DOHH2 (cell line): Measurements from ENCODE around the gene TTC7B.

Experiments
- CTCF ChIP-seq: fragments of 200-600 bp; sonication (generic); IDR thresholded peaks from one replicate; pipeline ENCODE4 v1.5.1; 2014; ENCODE audit warnings: antibody characterized with exemption, mild to moderate bottlenecking, low read depth, low read length; ENCODE audit not compliant: poor library complexity, severe bottlenecking
- EZH2phosphoT487 ChIP-seq: fragments of 200-600 bp; sonication (generic); IDR thresholded peaks from 2 replicates; pipeline ENCODE4 v1.6.1; 2017; ENCODE audit warnings: borderline replicate concordance, mild to moderate bottlenecking, antibody characterized with exemption, low read length, moderate library complexity, mixed read lengths

- TF ChIP-seq CTCF (no peak), EZH2phosphoT487 (no peak)
Observed at GRCh38 chr14:90626550-90626949, 189.7 kb downstream of the TTC7B start.
